Jurkat, Clone E6-1 (cell line): ENCODE measurements around the gene C1orf87.
A peak's percentile ranks its signal among the peaks of the same experiment; 100 is the strongest.

ENCODE experiments used
- DNase-seq: peaks from one replicate; pipeline ENCODE4 v3.0.0-alpha.2; 2011; ENCODE audit warnings: low read depth, low spot score
- H3K4me3 ChIP-seq: 2 replicates; pipeline ENCODE4 v1.5.1; 2011; ENCODE audit warnings: mild to moderate bottlenecking, low read length, control low read depth, moderate library complexity

Gene C1orf87

DNA sequence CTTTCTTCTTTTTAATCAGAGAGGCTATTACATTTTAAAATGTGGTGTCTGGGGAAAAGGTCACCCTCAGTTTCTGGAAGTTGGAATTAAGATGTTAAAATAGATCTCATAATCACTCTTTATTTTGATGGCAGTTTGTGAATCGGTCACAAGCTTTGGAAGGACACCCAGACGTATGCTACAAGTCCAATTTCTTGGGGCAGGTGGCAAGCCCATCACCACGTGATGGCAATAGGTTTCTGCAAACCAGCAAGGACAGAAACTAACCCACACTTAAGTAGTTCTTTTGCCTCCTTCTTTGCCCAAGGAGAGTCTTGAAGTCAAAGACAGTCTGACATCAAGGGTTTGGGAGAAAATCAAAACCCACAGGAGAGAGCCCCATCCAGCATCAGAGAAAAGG lies 72.9 kb downstream of the C1orf87 start:
- H3K4me3 ChIP-seq, result no peak overlapping the region
- DNase-seq, result no peak

DNA sequence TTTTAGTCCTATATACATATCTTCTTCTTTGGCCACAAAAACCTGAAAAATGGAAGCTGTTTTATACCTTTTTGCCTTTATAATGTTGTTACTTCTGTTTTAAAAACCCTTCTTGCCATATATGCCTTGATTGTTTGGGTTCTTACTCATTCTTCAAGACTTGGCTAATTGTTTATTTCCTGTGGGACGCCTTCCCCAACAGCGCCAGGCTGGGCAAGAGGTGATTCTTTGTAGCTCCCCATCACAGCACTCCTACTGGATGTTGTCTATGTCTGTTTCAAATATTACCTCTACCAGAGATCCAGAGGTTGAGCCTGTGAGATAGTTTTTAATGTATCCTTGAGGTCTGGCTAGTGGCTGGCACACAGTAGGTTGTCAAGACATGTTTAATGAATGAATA lies 73.8 kb downstream of the C1orf87 start:
- DNase-seq, result no peak

DNA sequence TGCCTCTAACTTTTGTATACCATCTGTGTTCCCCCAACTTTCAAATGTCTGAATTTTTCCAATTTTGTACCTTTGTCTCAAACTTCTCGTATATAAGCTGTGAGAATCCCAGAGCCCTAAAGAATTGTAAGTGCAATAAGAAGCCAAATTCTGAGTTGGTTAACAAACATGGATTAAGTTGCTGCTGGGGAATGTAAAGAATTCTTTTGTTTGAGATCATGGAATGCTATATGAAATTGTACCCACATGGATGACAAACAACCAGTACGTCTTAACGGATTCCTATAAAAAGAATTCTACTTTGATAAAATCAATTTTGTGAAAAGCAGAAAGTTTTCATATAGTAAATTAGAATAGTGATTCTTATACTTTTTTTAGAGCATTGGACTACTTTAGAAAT lies 74.6 kb downstream of the C1orf87 start:
- DNase-seq, result no peak
- no peak overlapping the region for H3K4me3 ChIP-seq

More for the DNA sequence above, 73.8 kb downstream of the C1orf87 start:
- H3K4me3 ChIP-seq, result no peak overlapping the region

DNA sequence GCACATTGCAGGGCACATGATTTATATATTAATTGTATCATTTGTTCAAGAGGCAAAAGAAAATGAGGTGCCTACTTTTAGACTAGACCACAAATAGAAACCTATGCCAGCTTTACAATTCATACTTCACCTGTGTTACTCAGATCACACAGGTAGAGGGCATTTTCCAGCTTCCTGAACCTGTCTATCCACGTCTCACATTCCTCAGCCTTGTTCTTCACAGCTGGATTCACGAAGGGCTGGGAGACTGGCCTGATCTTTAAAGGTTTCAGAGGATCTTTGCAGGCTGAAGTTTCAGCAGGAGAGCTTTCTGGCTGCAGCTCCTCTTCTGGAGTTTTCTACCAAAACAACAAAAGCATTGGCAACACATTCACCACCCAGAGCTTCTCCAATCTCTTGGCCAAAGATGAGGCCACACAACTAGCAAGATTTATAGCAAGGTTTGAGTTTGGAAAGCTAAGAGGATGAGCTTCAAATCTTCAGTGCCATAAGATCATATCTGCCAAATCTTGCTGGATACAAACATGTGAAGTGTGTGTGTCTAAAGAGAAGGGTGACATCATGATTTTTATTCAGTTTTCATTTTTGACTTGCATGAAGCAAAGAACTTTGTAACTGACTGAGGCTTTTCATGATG lies 76.0 kb downstream of the C1orf87 start:
- no peak overlapping the region for H3K4me3 ChIP-seq
- DNase-seq, result no peak

DNA sequence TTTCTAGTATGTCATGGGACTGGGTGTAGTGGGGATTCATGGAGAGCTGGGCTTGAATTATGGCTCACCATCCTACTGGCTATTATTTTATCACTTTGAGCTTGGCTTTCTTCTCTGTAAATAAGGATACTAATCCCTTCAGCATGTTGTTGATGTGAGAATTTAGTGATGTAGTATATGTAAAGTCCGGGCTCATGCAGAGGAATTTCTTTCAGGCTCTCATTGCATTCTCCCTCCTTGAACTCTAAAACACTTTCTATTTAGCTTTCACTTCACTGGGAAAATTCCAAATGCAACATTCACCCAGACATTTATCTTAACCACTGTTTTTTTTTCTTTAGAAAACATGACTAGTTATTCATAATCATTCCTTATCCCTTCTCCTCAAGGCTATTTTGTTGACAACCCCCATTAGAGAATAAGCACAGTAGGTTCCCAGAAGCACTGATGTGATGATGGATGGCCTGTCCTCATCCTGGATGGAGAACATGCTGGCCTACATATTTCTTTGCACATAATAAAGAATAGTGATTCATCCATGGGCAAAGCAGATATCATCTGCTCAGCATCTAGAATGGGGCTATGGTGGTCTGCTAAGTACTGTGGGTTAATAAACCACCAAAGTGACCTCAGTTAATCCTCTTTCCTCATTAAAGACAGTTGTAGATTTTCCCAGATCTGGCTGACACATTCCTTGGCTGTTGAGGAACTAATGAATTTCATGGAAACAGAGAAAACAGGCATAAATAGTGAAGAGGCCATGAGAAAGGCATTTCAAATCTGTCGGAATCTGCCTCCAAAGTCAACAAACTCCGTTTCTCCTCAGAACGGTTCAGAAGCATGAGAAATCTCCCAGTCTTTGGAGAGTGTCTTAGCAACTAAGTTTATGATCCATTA lies 79.0 kb downstream of the C1orf87 start:
- DNase-seq, result no peak
- H3K4me3 ChIP-seq, result no peak overlapping the region

DNA sequence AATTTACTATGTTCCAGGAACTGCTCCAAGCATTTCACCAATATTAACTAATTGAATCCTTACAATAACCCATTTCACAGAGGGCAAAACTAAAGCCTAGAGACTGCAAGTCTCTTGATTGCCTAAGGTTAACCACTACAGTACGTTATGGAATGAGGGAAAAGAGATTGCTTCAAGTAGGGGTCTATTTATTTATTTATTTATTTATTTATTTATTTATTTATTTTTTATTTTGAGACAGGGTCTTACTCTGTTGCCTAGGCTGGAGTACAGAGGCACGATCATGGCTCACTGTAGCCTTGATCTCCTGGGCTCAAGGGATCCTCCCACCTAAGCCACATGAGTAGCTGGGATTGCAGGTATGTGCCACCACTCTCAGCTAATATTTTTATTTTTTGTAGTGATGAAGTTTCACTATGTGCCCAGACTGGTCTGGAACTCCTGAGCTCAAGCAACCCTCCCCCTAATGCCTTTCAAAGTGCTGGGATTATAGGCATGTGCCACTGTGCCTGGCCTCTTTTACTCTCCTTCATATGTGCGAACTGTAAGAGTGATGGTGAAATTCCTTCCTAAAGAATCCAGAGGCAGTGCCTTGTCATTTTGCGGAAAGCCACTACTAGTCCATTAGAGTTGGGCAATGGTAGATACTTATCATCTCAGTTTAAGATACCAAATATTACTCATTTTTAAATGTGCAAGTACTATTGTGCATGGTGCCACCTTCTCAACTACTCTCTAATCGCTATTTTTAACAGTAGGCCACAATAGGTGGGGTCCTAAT lies 81.3 kb downstream of the C1orf87 start:
- DNase-seq, result no peak
- no peak overlapping the region for H3K4me3 ChIP-seq

DNA sequence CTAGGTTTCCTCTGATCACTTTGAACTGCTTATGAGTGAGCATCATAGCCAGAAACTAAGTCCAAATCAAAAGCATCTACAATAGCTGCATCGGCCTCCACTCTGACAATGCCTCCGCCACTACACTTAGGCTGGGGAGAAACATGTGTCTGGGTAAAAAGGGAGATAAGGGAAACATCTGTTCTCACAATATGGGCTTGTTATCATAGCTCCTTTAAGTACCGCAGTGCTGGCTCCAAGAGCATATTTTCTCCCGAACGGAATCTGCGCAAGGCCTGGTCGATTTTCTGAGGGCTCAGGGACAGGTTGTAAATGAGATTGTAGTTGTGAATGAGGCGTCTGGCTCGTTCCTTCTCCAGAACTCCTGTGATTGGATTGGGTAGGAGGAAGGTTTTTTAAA lies 83.1 kb downstream of the C1orf87 start:
- H3K4me3 ChIP-seq, result no peak overlapping the region
- no peak for DNase-seq

DNA sequence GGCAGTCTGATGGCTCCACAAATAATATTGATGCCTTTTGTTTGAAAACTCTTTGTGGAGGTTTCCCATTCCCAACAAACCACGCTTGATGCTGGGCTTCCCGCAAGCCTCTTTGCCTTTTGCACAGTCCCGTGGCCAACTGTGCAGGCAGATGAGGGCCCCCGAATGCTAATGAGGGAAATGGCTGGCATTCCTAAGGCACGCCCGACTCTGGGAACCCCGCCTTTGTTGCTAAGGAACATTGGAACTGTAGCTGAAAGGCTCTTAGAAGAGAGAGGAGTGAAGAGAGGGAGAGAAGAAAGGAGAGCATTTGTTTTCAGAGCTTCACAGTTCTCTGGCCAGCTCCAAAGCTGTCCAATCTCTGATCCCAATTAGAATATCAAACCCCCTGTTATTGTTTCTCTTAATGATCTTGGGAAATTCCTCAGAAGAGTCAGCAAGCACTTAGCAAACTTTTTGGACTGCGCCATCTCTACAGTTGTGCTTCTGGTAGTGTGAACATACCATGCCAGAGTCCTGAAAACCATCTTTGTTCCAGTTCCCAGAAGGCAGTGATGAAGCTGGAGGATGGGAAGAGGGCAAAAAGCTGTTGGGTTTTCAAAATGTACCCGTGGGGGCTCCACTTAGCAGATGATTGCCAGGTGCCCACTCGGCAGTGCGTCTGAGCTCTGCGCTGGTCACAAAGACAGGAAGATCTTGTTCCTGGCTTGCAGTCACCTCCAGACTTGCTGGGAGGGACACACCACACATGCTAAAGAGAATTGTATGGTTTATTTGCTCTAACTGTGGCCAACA lies 86.9 kb downstream of the C1orf87 start:
- DNase-seq, result no peak
- no peak overlapping the region for H3K4me3 ChIP-seq

DNA sequence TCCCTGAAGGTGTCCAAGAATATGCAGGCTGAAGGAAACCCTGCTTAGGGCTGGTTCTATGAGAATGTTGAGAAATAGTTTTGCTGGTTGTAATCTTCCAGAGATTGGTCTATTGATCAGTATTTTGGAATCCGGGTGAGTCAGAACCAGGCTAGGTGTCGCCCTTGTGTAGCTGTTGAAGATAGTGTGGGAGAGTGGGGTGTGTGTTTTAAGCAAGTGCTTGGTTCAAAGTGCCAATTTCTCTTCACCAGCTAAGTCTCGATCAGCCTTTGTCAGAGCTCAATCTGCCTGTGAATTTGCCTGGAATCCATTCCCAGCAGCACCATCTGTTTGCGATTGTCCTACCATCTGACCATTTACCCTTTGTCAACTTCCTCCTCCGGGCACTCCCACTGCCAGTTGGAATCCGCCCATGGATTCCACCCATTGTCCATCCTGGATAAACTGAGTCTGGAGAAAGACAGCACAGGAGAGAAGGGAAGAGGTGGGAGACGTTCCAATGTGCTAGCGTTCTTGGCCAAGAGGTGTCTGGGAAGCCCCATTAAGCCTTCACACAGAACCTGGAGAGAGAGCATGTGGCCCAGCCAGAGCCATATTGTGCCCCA lies 87.6 kb downstream of the C1orf87 start:
- no peak for DNase-seq

DNA sequence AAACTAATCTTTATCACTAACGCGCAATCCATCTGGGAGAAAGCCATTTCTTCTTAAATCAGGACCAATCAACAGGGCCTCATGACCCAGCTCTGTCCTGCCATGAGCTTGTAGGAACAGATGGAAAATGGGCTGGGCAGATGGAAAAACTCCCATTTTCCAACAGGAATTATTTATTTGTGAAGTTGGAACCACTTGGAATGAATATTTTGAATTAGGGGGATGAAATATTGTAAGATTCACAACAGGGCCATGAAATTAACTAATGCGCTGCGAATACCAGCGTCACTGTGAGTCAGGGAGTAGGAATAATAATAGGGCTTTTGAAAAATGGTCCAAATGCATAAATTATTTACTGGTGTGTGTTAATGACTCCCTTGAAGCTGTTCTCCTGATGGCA lies 93.9 kb downstream of the C1orf87 start:
- no peak overlapping the region for H3K4me3 ChIP-seq
- no peak for DNase-seq

More for the DNA sequence above, 87.6 kb downstream of the C1orf87 start:
- H3K4me3 ChIP-seq, result no peak overlapping the region

DNA sequence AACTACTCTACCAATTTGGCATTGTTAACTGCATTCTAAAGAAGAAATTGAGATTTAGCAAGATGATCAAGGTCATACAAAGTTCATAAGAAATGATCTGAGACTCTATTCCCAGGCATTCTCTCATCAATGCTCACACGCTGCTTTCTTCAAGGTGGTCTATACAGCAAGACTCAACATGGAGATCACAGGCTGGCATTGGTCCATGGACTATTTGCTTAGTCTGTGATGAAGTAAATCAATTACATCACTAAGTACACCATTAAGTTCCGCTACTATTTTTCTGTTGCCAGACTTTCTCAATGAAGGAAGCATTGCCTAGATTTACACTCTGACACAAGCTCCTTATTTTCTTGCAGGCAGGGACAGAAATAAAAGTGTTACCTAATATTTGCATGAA lies 95.1 kb downstream of the C1orf87 start:
- DNase-seq, result no peak
- H3K4me3 ChIP-seq, result no peak overlapping the region

DNA sequence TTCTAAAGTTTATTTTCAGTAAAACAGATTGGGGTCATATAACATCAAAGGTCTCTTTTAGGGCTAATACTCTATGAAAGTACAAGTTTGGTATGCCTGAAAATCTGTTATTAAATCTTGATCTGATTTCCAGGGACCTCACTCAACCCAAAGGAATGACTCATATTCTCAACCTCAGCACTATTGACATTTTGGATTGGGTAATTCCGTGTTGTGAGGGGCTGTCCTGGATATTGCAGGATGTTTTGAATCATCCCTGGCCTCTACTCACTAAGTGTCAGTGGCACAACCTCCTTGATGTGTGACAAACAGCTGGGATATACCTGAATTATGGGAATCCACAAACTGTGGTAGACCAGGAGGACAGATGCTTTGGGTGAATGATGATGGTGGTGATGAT lies 95.5 kb downstream of the C1orf87 start:
- no peak for DNase-seq
- no peak overlapping the region for H3K4me3 ChIP-seq

DNA sequence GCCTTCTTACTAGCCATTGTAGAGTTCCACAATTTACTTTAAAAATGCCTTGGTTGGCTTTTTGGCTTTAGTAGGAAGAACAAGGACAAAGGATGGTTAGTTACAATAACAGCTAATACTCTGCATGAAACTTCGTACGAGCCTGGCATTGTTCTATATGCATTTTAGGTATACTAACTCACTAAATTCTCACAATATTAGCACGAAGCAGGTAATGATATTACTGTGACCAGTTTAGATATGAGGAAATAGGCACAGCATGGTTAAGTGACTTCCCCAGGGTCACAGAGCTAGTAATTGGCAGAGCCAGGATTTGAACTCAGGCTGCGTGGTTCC lies 96.5 kb downstream of the C1orf87 start:
- no peak for DNase-seq
- no peak overlapping the region for H3K4me3 ChIP-seq

DNA sequence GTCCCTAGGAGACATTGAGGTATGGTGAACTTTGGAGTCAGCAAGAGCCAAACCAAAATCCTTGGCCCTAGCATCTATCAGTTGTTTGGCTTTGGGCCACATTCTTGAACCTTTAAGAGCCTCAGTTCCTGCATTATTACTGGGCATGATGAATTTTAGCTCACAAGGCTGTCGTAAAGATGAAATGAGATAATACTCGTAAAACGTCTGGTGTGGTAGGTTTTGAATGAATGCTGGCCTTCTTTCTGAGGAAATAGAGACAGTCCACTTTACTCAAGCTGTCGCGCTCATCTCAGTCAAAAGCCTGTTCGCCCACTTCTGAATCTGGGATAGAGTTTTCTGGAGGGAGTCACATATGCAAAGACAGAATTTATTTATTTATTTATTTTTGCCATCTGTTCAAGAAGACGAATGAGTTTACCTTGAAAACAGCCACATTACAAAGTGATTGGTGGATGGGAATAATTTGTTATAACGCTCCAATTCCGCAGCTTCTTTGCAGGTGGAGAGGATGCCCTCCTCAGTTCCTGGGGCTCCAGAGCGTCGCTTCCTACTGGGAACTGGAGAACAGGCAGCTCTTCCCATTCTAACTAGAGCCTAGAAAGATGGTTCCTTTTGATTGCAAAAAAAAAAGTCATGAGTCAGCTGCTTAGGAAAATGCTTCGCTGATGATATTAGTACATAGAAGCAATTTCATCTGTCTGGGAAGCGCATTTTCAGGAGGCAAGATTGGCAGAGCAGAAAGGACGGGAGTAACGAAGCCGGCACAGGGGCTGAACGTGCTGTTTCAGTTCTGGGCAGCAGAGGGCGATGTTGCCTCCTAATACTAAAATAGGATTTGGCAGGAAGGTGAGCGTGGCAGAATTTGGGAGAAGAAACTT lies 97.1 kb downstream of the C1orf87 start:
- DNase-seq, result peak; percentile 28
- H3K4me3 ChIP-seq, result no peak overlapping the region

DNA sequence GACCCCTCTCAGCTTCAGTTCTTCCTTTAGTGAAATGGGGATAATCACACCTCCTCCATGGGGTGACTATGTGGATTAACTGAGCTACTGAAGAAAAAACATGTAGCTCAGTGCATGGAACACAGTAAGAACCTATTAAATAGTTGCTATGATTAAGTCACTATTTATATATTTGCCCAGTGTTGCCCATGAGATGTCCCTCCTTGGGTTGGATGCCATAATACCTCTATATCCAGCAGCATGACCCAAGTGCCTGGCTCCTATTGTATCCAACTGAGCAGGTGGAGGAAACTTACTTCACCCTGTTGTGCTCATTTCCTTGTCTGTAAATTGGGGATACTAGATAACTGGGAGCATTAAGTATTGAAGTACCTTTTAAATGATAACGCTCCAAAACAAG lies 99.9 kb downstream of the C1orf87 start:
- H3K4me3 ChIP-seq, result no peak overlapping the region
- DNase-seq, result no peak

DNA sequence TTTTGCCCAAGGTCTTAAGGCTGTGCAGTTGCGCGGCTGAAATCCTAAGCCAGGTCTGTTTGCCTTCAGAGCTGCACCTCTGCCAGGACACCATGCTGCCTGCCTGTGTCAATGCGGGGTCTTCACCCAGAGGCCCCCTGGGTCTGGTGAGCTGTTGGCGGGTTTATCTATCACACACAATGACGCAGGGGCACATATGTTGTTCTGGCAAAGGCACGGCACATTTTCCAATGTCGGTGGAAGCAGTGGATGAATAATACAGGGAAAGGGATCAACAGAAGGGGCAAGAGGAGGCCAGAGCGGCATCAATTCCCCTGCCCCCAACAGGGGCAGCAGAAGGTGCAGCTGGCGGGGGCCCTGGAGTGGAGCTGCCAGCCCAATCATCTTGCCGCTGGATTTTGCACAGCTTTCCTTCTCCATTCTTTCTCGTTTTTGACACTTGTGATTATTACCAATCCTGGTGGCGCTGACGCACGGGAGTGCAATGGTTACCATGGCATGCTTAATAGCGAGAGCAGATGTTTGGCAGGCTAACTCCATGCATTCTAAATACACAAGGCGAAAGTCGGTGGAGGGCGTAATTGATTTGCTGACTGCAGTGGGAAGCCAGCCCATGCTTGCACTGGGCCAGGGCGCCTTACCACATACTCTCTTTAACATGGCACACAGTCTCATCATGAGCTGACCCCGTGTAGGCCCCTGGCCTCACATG lies 101.2 kb downstream of the C1orf87 start:
- no peak for DNase-seq

DNA sequence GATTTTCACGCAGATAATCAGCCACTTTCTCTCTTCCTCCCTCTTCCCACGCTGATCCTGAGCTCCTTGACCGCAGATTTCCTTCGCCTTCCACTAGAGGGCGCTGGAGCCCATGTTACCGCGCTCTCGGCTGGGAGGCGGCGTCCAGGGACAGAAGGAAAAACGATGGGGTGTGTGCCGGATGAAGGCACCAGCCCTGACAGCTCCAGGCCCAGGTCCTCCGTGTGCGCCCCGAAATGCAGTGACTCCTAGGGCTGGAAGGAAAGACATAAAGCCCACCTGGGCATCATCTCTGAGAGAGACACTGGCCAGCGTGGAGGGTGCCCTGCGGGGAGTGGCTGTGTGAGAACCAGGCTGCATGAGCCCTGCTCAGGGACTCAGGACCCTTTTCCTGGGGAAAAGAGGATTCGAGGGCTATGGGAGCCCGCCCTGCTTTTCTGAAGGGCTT lies 102.1 kb downstream of the C1orf87 start:
- no peak for DNase-seq
- H3K4me3 ChIP-seq, result no peak overlapping the region

More for the DNA sequence above, 101.2 kb downstream of the C1orf87 start:
- H3K4me3 ChIP-seq, result no peak overlapping the region
